Measurements from ENCODE around the gene SLC31A2.

The SLC31A2 gene

GRCh38 chr9:113187929-113188595 lies 37.3 kb downstream of the SLC31A2 start:
- no peak for DNase-seq

GRCh38 chr9:113192455-113192854 lies 41.6 kb downstream of the SLC31A2 start:
- no peak for DNase-seq

- no peak for DNase-seq
These were observed 49.0 kb downstream of the SLC31A2 start for GRCh38 chr9:113199683-113200329.

GRCh38 chr9:113205432-113205831 lies 54.6 kb downstream of the SLC31A2 start:
- no peak for DNase-seq

GRCh38 chr9:113205861-113206260 lies 55.1 kb downstream of the SLC31A2 start:
- no peak for DNase-seq

- no peak for DNase-seq
These were observed 60.0 kb downstream of the SLC31A2 start for GRCh38 chr9:113210815-113211214.

Measured in NCI-H1048 (cell line).